ENCODE results near the gene CNTFR. TPM values are rescaled to one million over a fixed set of nuclear protein-coding genes. Genes with fewer than 3 reads are reported as not detected.

The CNTFR gene
- polyA plus RNA-seq, 1 donor (not counting 4 experiments of a cell fraction or from before 2014, with no cell fraction given), result 0.42 TPM

DNA sequence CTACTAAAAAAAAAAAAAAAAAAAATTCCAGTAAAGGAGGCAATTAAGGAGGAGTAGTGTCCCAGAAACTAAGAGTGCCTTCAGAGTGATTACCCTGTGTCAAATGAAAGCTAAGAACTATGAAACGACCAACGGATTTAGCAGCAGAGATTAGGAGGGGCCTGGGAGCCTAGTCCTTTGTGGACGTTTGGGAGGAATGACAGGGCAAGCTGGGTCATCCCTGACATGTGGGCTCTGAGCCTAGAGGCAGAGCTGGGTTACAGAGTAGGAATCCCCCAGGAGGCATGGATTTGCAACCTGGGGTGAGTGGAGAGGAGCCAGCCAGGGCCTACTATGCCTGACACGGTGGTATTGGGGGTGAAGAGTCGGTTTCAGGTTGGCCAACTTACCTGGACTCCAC lies 43.6 kb upstream of the CNTFR start:
- Histone ChIP-seq H3K4me3 (ENCODE audit: control insufficient read depth in 2 of 3, extremely low read depth in 1 of 3, insufficient read depth in 2 of 3, low read depth in 1 of 3, low read length in 3 of 3) (no peak overlapping the region), H3K9ac (ENCODE audit: control insufficient read depth, extremely low read depth, insufficient read depth, low read length) (no peak overlapping the region), H3K36me3 (ENCODE audit: control insufficient read depth in 2 of 2, extremely low read depth in 1 of 2, insufficient read depth in 2 of 2, low read length in 2 of 2) (peaks cover 11 to 12% of the 10 kb centered on the region in 2 experiments), H3K9me3 (ENCODE audit: control insufficient read depth, low read depth, low read length) (no peaks in the 10 kb centered on the region), H3K27ac (ENCODE audit: control insufficient read depth, insufficient read depth, low read length) (no peak overlapping the region), H3K9me1 (ENCODE audit: control insufficient read depth, extremely low read depth, insufficient read depth, low read length) (no peaks in the 10 kb centered on the region), H4K20me1 (ENCODE audit: control insufficient read depth, extremely low read depth, insufficient read depth, low read length) (peaks cover 2% of the 10 kb centered on the region), H3K4me2 (ENCODE audit: control insufficient read depth, extremely low read depth, insufficient read depth, low read depth, low read length) (no peak overlapping the region), H3K4me1 (ENCODE audit: control insufficient read depth, extremely low read depth, insufficient read depth, low read length) (peaks cover 22% of the 10 kb centered on the region), H2AFZ (ENCODE audit: control insufficient read depth, low read length) (no peak overlapping the region), H3K27me3 (ENCODE audit: control insufficient read depth, extremely low read depth, insufficient read depth, low read length) (peaks cover 20% of the 10 kb centered on the region), H3K79me2 (ENCODE audit: control insufficient read depth, insufficient read depth, low read length) (peaks cover 25% of the 10 kb centered on the region)
- TF ChIP-seq, protein P1, sequence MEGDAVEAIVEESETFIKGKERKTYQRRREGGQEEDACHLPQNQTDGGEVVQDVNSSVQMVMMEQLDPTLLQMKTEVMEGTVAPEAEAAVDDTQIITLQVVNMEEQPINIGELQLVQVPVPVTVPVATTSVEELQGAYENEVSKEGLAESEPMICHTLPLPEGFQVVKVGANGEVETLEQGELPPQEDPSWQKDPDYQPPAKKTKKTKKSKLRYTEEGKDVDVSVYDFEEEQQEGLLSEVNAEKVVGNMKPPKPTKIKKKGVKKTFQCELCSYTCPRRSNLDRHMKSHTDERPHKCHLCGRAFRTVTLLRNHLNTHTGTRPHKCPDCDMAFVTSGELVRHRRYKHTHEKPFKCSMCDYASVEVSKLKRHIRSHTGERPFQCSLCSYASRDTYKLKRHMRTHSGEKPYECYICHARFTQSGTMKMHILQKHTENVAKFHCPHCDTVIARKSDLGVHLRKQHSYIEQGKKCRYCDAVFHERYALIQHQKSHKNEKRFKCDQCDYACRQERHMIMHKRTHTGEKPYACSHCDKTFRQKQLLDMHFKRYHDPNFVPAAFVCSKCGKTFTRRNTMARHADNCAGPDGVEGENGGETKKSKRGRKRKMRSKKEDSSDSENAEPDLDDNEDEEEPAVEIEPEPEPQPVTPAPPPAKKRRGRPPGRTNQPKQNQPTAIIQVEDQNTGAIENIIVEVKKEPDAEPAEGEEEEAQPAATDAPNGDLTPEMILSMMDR (optimal IDR thresholded peaks at IDR 0.05 in 1 of 3, IDR thresholded peaks at IDR 0.05 in 1 of 3, conservative IDR thresholded peaks at IDR 0.05 in 1 of 3; ENCODE audit: extremely low read depth in 1 of 3, insufficient read depth in 2 of 3, low read length in 3 of 3), result no peak
- dilution Hi-C loops (cut with MboI; ENCODE audit: extremely low pct_ligation_motif_present, low sequenced_read_pairs), result no loop called here
- DNase-seq (ENCODE audit: low read depth, low spot score), result no peak
- FAIRE-seq, result no peak

DNA sequence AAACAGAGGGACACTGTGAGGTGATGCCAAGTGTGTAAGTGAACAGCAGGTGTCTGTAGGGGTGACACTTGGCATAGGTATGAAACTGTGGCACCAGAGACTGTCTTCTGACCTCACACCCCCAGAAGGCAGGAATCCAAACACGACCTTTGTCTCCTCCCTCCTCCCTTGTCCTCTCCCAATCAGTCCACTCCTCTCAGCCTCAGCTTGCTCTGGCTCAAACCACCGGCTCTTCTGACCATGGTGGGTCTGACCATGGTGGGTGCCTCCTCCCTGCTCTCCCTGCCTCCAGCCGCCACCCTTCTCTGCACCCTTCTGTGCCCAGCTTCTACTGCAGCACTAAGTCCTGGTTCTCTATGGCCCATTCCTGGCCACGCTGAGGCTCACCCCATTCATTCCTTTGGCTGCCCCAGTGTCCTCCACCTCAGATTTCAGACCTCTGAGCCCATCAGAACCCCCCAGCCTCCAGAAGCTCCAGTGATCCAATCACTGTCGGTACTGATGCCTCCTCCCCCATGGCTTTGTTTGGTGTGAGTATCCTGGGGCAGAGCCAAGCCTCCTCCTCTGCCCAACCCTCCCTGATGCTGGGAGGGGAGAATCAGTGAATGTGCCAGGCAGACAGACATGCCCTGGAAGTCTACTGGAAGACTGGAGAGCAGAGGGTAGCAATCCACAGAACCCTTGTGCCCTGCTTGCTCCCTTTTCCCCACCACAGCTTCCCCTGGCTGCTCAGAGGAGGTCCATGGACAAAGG lies 41.1 kb upstream of the CNTFR start:
- Histone ChIP-seq H3K9me1 (ENCODE audit: control insufficient read depth, extremely low read depth, insufficient read depth, low read length) (no peaks in the 10 kb centered on the region), H3K9ac (ENCODE audit: control insufficient read depth, extremely low read depth, insufficient read depth, low read length) (no peak overlapping the region), H4K20me1 (ENCODE audit: control insufficient read depth, extremely low read depth, insufficient read depth, low read length) (peaks cover 2% of the 10 kb centered on the region), H2AFZ (ENCODE audit: control insufficient read depth, low read length) (no peak overlapping the region), H3K4me1 (ENCODE audit: control insufficient read depth, extremely low read depth, insufficient read depth, low read length) (peaks cover 8% of the 10 kb centered on the region), H3K27ac (ENCODE audit: control insufficient read depth, insufficient read depth, low read length) (no peak overlapping the region), H3K79me2 (ENCODE audit: control insufficient read depth, insufficient read depth, low read length) (peaks cover 6% of the 10 kb centered on the region), H3K4me2 (ENCODE audit: control insufficient read depth, extremely low read depth, insufficient read depth, low read depth, low read length) (no peak overlapping the region), H3K4me3 (ENCODE audit: control insufficient read depth in 2 of 3, extremely low read depth in 1 of 3, insufficient read depth in 2 of 3, low read depth in 1 of 3, low read length in 3 of 3) (no peak overlapping the region), H3K9me3 (ENCODE audit: control insufficient read depth, low read depth, low read length) (no peaks in the 10 kb centered on the region), H3K36me3 (ENCODE audit: control insufficient read depth in 2 of 2, extremely low read depth in 1 of 2, insufficient read depth in 2 of 2, low read length in 2 of 2) (peaks cover 9 to 12% of the 10 kb centered on the region in 2 experiments), H3K27me3 (ENCODE audit: control insufficient read depth, extremely low read depth, insufficient read depth, low read length) (peaks cover 42% of the 10 kb centered on the region)
- dilution Hi-C loops (cut with MboI; ENCODE audit: extremely low pct_ligation_motif_present, low sequenced_read_pairs), result no loop called here
- DNase-seq (ENCODE audit: low read depth, low spot score) (no peak), FAIRE-seq (peak; percentile 44)
- no peak for TF ChIP-seq EZH2 (IDR thresholded peaks at IDR 0.05; ENCODE audit: low read length)

DNA sequence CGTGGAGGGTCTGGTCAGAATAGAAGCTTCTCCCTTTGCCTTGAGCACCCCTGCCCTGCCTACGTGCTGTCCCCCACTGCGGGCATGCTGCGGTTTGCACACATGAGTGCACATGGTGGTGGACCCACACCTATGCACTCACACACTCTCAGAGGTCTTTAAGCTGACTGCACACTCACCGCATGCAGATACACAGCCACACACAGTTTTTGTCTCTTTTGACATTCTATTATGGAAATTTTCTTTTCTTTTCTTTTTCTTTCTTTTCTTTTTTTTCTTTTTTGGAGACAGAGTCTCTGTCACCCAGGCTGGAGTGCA lies 39.9 kb upstream of the CNTFR start:
- peak overlapping the region; percentile 47 for H3K4me2 ChIP-seq (ENCODE audit: control insufficient read depth, extremely low read depth, insufficient read depth, low read depth, low read length)
- H3K27me3 ChIP-seq (ENCODE audit: control insufficient read depth, extremely low read depth, insufficient read depth, low read length), result peaks cover 47% of the 10 kb centered on the region
- H2AFZ ChIP-seq (ENCODE audit: control insufficient read depth, low read length), result no peak overlapping the region
- no peaks in the 10 kb centered on the region for H3K79me2 ChIP-seq (ENCODE audit: control insufficient read depth, insufficient read depth, low read length)
- no peak for DNase-seq (ENCODE audit: low read depth, low spot score)
- H3K9ac ChIP-seq (ENCODE audit: control insufficient read depth, extremely low read depth, insufficient read depth, low read length), result no peak overlapping the region
- dilution Hi-C loops (cut with MboI; ENCODE audit: extremely low pct_ligation_motif_present, low sequenced_read_pairs), result no loop called here
- peaks cover 5% of the 10 kb centered on the region for H3K4me1 ChIP-seq (ENCODE audit: control insufficient read depth, extremely low read depth, insufficient read depth, low read length)
- FAIRE-seq, result no peak
- peak overlapping the region in 1 of 3 experiments; percentile 38 for H3K4me3 ChIP-seq (ENCODE audit: control insufficient read depth in 2 of 3, extremely low read depth in 1 of 3, insufficient read depth in 2 of 3, low read depth in 1 of 3, low read length in 3 of 3)
- no peaks in the 10 kb centered on the region for H3K9me3 ChIP-seq (ENCODE audit: control insufficient read depth, low read depth, low read length)
- H3K27ac ChIP-seq (ENCODE audit: control insufficient read depth, insufficient read depth, low read length), result no peak overlapping the region
- no peaks in the 10 kb centered on the region for H3K9me1 ChIP-seq (ENCODE audit: control insufficient read depth, extremely low read depth, insufficient read depth, low read length)
- H4K20me1 ChIP-seq (ENCODE audit: control insufficient read depth, extremely low read depth, insufficient read depth, low read length), result no peaks in the 10 kb centered on the region
- peaks cover 0 to 1% of the 10 kb centered on the region in 2 experiments for H3K36me3 ChIP-seq (ENCODE audit: control insufficient read depth in 2 of 2, extremely low read depth in 1 of 2, insufficient read depth in 2 of 2, low read length in 2 of 2)
- TF ChIP-seq, protein P1 (optimal IDR thresholded peaks at IDR 0.05 in 1 of 3, IDR thresholded peaks at IDR 0.05 in 1 of 3, conservative IDR thresholded peaks at IDR 0.05 in 1 of 3; ENCODE audit: extremely low read depth in 1 of 3, insufficient read depth in 2 of 3, low read length in 3 of 3), result no peak
- TF ChIP-seq EZH2 (IDR thresholded peaks at IDR 0.05; ENCODE audit: low read length), result peak; percentile 43
